Activated CD4-positive, CD25-positive, alpha-beta regulatory T cell treated with anti-CD3 and anti-CD28 coated beads, Interleukin-2, amount 50 U/mL, for 72 hours (primary cell): ENCODE data around the gene TEK.

ENCODE experiments used
- DNase-seq: peaks from one replicate; pipeline ENCODE4 v3.0.0; 2021

Gene TEK

DNA sequence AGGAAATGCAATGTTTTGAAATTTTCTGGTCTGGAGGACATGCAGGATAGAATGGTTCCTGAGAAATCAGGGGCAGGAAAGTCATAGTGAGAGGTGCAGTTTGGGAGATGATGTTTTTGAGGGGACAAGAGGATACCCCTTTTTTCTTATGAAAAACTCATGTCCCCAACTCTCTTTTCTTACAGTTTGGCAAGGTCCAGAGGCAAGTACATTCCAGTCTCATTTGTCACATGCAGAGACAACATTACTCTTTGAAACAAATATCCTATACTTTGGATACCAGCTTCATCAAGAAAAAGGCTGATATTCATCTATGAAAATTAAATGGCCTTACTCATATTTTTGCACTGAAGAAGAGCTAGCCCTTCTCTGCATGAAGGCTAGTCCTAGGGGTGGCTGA, 139.7 kb downstream of the TEK start:
- no peak for DNase-seq

- no peak for DNase-seq
Measured at GRCh38 chr9:27258662-27259061, 149.6 kb downstream of the TEK start.

- DNase-seq = no peak
Measured at GRCh38 chr9:27260789-27261516, 151.9 kb downstream of the TEK start.

GRCh38 chr9:27261517-27262211, 152.6 kb downstream of the TEK start:
- no peak for DNase-seq

DNA sequence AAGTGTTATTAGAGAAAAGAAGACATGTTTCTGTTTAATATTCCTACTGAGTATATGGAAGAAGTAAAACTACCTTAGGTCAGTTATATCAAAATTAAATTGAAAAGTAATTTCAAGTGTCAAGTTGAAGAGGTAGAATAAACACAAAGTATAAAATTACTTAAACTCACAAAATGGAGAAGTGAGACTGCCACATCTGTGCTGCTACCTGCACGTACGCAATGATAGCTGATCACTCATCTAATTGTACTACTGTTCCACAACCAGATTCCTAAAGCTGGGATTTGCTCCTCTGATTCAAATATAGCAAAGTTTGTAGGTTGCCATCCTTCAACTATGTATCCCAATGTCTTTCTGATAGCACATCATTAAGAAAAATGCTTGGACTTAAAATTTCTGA, 163.1 kb downstream of the TEK start:
- DNase-seq = no peak

DNA sequence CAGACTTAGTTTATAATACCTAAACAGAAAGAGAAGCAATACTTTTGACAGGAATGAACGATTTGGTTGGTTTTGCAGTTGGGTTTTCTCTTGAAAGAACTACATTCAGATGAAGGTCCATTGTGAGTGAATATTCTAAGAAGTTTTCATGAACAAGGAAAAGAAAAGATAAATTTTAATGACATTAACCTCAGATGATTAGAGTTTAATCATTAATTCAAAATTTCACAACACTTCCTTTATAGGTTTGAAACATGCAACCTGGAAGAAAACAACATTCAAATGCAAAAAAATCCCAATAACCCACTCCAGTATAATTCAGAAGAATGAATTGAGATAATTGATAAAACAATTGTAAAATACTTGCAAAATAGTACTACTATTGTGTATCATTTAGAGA, 164.2 kb downstream of the TEK start:
- no peak for DNase-seq

DNA sequence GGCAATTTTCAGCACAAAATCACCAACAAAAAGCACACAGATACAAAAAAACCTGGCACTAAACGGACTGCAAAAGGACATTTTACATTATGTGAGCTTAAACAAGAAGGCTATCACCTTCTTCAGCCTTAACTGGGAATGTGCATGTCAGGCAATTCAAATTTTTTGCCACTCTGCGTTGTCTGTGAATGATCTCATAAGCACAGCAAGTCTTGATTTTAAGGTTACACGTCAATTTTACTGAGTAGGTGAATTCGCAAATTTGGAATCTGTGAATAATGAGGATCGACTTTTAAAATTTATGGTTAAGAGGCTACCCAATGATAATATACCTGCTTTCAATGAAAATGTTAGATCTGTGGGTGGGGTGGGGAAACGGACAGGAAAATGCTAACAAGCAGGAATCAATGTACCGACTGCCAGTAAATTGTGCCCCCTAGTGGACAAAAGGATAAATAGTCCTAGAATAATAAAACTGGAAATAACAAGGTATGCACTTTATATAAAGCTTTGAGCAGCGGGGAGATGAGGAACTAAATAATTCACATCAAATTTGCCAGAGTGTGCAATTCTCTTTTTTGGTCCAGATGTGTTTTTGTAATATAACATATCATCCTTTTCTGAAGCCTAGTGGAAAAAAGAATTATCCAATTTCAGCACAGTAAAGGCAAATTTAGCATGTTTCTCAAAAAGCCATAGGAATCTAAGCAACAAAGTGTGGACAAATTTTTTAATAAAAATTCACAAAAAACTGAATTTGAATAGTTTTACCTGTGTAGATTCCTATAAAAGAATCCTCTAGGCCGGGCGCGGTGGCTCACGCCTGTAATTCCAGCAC, 167.4 kb downstream of the TEK start:
- no peak for DNase-seq

- DNase-seq = no peak
Measured at GRCh38 chr9:27278374-27278773, 169.3 kb downstream of the TEK start.

DNA sequence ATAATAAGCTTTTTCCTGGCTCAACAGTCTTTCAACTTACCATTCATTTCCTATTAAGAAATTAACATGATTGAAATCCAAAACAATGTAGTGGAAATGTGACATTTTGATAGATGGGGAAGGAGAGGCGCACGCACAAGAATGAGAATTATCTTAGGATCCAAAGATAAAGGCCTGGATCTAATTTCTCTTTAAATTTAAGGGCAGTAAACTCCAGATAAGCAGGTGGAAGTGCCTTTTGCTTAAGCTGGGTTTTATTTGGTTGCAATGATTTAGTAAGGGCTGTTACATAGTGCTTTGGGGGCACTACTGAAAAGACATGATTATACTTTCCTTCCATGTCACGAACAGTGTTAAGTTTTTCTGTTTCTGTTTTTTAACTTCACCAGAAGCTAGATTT, 170.6 kb downstream of the TEK start:
- DNase-seq = no peak
